Peyer's patch (tissue), 4 donors: ENCODE measurements around the gene SIGLEC1.

ENCODE experiments used
- CTCF ChIP-seq, 6 experiments: fragments of 450-650 bp in 4 of 6; fragments of 200-600 bp in 2 of 6; sonication (generic) in 1 of 6; IDR thresholded peaks; one replicate each; pipeline ENCODE4 v1.5.1; 2017 to 2019; ENCODE audit warnings: antibody characterized with exemption in 6 of 6, mild to moderate bottlenecking in 3 of 6, moderate library complexity in 1 of 6
- POLR2A ChIP-seq, 2 donors: fragments of 450-650 bp; IDR thresholded peaks; one replicate each; pipeline ENCODE4 v1.5.1; 2017; ENCODE audit warnings: antibody characterized with exemption in 2 of 2, mild to moderate bottlenecking in 2 of 2, moderate library complexity in 2 of 2

- TF ChIP-seq CTCF (IDR thresholded peaks at IDR 0.05) (no peak), POLR2A (IDR thresholded peaks at IDR 0.05) (no peak)
Measured at GRCh38 chr20:3686421-3686820, 26.0 kb downstream of the SIGLEC1 start.
